Medulla oblongata (tissue), 1 donor: ENCODE results near the gene TCERG1L.

Source experiments
- DNase-seq: peaks from one replicate; pipeline ENCODE4 v3.0.0-alpha.2; 2015; ENCODE audit errors: extremely low spot score

Gene TCERG1L

GRCh38 chr10:131124945-131125344 lies 186.6 kb downstream of the TCERG1L start:
- no peak for DNase-seq

GRCh38 chr10:131123496-131123895 lies 188.0 kb downstream of the TCERG1L start:
- no peak for DNase-seq

GRCh38 chr10:131121511-131122035 lies 189.9 kb downstream of the TCERG1L start:
- DNase-seq: no peak

- DNase-seq: no peak
Measured at GRCh38 chr10:131119626-131120355, 191.7 kb downstream of the TCERG1L start.

DNA sequence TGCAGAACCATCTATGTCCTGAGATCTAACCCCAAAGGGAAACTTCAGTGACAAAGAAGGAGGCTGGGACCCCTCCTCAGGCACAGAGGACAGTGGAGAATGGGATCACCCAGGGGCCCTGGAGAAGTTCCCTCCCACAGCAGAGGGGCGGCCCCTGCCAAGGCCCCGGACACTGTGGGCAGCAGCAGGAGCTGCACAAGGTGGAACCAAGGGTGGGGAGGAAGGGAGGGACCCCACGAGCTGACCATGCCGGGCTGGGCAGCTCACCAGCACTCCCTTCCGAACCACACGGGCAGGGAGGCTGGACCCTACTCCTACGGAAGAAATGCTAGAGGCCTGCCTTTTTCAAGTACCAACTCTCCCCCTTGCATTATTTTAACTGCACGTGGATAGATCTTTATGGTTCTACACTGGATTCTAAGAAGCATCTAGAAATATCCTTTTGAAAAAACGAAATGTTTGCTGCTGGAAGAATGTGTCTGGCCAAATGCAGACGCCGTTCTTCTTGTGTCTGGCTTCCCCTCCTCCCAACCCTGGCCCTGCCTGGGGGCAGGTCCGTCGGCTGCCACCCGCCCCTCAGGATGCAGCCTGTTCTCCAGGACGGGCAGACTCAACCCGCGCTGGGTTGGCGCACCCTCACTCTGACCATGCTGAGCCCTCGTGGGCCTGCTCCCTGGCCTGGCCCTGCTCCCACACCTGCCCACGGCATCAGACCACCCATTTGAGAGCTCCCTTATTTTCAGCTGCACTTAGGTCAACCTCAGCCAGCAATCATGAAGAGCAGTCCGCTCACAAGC lies 193.9 kb downstream of the TCERG1L start:
- DNase-seq: no peak

GRCh38 chr10:131116991-131117375 lies 194.5 kb downstream of the TCERG1L start:
- DNase-seq: no peak

GRCh38 chr10:131116216-131116990 lies 195.1 kb downstream of the TCERG1L start:
- DNase-seq: no peak

DNA sequence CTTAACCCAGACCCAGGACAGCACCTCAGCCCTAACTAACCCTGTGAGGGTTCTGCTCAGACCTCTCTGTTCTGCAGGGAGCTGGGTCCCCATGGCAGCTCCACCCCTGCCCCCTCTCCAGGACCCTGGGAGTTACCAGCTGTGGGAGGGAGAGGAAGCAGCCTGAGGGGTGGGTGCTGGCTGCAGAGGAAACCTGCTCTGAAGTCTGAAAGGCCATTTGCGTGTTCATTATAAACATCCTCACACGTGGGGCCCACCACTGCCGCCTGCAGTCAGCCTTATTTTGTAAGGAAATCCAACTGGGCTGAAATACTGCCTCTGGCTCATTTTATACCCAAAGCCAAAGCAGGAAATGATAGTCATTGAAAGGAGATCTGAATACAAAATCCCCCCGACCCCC lies 195.7 kb downstream of the TCERG1L start:
- no peak for DNase-seq

GRCh38 chr10:131115321-131115720 lies 196.2 kb downstream of the TCERG1L start:
- no peak for DNase-seq

DNA sequence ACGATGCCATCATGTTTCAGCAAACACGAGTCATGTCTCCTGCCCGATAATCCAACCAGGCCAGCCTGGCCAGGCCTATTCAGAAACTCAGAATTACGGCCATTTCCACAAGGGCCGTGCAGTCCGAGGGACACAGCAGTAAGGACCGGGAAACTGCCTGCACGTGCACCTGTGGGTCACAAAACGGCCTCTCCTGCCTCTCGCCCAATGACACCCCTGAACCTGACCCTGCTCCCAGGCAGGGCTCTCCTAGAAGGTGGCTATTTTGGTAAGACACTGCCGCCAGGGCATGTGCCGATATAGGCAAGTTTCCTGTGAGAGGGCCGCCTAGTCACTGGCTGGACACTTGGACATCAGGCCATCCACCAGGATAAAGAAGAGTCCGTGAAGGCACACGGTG lies 196.7 kb downstream of the TCERG1L start:
- DNase-seq: no peak

- no peak for DNase-seq
Measured at GRCh38 chr10:131113709-131114291, 197.7 kb downstream of the TCERG1L start.

DNA sequence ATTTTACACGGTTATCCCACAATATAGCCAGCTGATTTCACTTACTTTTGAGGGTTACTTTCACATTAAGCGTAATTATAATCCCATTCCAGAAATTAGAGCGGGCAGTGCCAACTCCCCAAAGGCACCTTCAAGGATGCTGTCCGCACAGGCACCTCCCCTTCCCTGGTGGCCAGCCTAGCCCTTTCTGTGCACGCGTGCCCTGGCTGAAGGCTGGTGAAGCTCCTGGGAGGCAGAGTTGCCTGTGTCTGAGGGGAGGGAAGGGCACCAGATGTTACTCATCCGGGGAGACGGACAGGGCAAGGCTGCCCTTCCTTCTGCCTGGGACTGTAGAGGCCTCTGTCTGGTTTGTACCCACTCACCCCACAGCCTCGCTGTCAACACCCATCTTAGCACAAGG lies 198.4 kb downstream of the TCERG1L start:
- DNase-seq: no peak

GRCh38 chr10:131112691-131113090 lies 198.8 kb downstream of the TCERG1L start:
- DNase-seq: no peak

GRCh38 chr10:131111471-131112080 lies 199.9 kb downstream of the TCERG1L start:
- no peak for DNase-seq

DNA sequence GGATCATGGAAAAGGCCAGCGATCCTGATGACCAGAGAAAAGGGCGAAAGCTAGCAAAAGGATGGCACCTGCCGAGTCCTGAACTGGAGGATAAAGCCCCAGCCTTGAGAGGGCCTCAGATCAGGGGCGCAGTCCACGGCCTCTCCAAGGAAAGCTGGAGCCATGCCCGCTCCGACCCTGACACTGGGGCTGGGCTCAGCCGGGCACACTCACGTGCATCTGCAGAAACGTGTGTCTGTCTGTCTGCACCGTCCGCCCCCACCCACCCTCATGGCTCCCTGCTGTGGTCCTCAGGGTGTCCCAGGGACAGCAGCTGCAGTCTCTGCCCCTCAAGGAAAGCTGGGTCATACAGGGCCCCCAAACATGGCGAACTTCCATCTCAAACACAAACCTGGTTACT lies 200.5 kb downstream of the TCERG1L start:
- no peak for DNase-seq

- DNase-seq: no peak
Measured at GRCh38 chr10:131110241-131110783, 201.2 kb downstream of the TCERG1L start.

DNA sequence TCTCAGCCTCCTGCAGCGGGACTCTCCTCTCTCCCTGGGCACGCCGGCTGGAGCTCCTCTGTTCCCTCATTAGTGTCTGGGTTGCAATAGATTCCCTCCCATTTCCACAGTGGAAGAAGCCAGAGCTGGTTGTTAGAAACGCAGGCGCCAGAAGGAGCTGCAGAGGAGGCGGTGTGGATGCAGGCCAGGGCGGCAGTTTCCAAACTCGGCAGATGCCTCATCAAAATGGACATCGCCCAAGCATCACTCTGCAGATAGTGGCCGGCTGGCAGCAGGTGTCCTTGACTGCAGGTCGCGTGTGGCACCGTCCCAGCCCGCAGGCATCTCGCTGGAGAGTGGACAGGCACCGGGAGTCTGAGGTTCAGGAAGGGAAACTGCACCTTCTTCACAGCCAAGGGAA lies 201.8 kb downstream of the TCERG1L start:
- DNase-seq: no peak

DNA sequence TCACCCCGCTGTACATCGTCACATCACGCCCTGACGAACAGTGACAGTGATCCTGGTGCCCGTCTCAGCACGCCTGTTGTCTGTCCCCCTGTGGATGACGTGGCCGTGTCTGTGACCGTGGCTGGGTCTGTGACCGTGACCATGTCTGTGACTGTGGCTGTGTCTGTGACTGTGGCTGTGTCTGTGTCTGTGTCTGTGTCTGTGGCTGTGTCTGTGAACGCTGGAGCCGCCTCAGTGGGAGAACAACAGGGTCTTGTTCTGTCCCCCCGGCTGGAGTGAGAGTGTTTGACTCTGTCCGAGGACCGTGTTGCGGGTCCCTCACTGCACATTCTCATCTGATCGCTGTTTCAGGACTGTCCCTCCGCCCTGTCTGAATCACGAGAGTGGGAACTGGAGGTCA lies 202.2 kb downstream of the TCERG1L start:
- DNase-seq: no peak

- no peak for DNase-seq
Measured at GRCh38 chr10:131107970-131108369, 203.6 kb downstream of the TCERG1L start.

- DNase-seq: no peak
Measured at GRCh38 chr10:131102676-131103075, 208.8 kb downstream of the TCERG1L start.

- no peak for DNase-seq
Measured at GRCh38 chr10:131102147-131102546, 209.4 kb downstream of the TCERG1L start.
